ENCODE data around the gene ATXN1. TPM values are rescaled to one million over a fixed set of nuclear protein-coding genes. Genes with fewer than 3 reads are reported as not detected.
A peak's percentile ranks its signal among the peaks of the same experiment; 100 is the strongest.

ATXN1 gene
- total RNA-seq, 1 donor from 2014 or later: 71.2 TPM

DNA sequence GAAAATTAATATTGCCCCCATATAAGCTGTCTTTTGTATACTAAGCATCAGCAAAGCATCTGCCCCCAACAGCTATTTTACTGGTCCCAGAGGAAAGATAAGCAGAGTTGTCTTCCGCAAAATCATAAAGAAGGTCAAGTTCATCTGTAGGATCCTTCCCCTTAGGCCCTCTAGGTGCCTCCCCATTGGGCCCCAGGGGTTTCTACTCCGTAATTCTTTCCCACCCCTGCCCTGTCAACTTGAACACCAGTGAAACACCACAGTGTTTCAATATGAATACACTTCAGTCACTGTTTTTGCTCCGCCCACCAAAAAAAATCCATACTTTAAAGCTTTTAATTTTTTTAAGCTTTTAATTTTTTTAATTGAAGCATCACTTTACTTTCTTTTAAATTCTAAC, 159.2 kb downstream of the ATXN1 start:
- Histone ChIP-seq H3K4me1 (no peaks in the 10 kb centered on the region), H3K36me3 (no peaks in the 10 kb centered on the region), H3K27me3 (no peaks in the 10 kb centered on the region), H3K9me3 (no peaks in the 10 kb centered on the region), H3K4me3 (no peak overlapping the region), H3K27ac (no peak overlapping the region)
- DNase-seq (no peak), ATAC-seq (no peak)
- TF ChIP-seq, protein P1, sequence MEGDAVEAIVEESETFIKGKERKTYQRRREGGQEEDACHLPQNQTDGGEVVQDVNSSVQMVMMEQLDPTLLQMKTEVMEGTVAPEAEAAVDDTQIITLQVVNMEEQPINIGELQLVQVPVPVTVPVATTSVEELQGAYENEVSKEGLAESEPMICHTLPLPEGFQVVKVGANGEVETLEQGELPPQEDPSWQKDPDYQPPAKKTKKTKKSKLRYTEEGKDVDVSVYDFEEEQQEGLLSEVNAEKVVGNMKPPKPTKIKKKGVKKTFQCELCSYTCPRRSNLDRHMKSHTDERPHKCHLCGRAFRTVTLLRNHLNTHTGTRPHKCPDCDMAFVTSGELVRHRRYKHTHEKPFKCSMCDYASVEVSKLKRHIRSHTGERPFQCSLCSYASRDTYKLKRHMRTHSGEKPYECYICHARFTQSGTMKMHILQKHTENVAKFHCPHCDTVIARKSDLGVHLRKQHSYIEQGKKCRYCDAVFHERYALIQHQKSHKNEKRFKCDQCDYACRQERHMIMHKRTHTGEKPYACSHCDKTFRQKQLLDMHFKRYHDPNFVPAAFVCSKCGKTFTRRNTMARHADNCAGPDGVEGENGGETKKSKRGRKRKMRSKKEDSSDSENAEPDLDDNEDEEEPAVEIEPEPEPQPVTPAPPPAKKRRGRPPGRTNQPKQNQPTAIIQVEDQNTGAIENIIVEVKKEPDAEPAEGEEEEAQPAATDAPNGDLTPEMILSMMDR (IDR thresholded peaks at IDR 0.05): no peak
- intact Hi-C loops (cut with DNase I): no loop called here

DNA sequence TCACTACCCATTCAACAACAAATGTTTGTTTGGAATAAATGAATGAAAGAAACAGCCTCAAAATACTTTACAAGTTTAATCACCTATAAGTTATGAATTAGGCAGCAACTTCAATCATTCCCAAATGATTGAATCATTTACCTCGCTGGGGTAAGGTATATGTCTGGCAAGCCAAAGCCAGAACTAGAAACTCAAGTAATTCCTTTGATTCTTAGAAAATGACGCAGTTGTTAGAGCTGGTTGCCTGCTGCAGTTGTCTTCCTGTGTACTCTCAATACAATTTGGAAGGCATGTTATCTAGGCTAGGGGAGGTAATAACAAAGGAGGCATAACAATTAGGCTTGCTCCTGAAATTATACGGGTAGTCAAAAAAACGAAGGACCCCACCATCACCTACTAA, 160.6 kb downstream of the ATXN1 start:
- no peak overlapping the region for H3K27ac ChIP-seq
- ATAC-seq (no peak), DNase-seq (no peak)
- no peak overlapping the region for H3K4me3 ChIP-seq
- H3K27me3 ChIP-seq: no peaks in the 10 kb centered on the region
- TF ChIP-seq, protein P1 (IDR thresholded peaks at IDR 0.05): no peak
- H3K9me3 ChIP-seq: no peaks in the 10 kb centered on the region
- intact Hi-C loops (cut with DNase I): no loop called here
- no peaks in the 10 kb centered on the region for H3K36me3 ChIP-seq
- H3K4me1 ChIP-seq: no peaks in the 10 kb centered on the region

DNA sequence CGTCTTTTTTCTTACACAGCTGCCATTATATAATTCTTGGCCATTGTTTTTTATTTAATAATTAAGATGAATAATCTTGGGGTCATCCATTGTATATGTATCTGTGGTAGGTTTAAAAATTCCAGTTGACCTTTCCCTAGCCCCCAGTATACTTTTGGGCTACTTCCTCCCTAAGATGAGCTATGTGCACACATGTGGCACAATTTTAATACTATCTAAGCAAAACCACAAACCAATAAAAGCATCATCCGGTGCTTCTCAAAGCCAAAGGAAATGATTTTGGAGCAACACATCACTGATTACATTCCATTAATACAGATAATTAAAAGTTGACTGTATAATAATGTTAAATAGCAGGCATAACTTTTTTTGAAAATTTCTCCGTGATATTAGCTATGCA, 161.2 kb downstream of the ATXN1 start:
- no peak for DNase-seq
- no peaks in the 10 kb centered on the region for H3K36me3 ChIP-seq
- intact Hi-C loops (cut with DNase I): no loop called here
- no peak for ATAC-seq
- H3K9me3 ChIP-seq: no peaks in the 10 kb centered on the region
- H3K4me1 ChIP-seq: no peaks in the 10 kb centered on the region
- TF ChIP-seq, protein P1 (IDR thresholded peaks at IDR 0.05): no peak
- H3K27ac ChIP-seq: no peak overlapping the region
- no peaks in the 10 kb centered on the region for H3K27me3 ChIP-seq
- H3K4me3 ChIP-seq: no peak overlapping the region

DNA sequence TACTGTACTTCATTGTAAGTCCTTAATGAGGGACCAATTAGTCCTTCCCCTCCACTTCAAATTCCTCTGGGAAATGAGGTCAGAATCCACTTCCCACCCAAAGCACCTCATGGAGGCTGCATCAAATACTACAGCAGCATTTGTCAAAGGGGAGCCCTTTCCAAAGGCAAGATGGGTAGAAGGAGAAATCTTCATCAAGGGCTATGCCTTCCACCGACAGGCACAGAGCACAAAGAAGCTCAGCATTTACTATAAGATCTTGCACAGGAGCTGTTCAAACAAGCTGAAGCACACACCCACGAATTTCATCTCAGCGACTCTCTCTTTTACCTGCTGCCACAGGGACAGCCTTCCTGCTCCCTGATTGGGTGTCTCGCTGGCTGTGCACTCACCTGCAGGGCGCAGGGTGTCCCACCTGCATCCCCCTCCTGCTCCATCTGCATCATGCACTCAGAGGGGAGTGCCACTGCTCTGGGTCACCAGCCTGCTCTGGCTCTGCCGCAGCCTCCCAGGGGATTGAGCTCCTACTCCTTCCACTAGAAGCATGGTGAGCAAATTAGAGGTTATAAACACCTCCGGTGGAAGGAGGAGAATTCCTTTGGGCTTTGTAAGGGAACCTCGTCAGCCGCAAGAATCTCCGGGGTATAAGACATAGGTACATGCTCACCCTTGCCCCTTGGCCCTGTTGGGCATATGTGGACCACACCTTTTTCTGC, 164.5 kb downstream of the ATXN1 start:
- H3K9me3 ChIP-seq: no peaks in the 10 kb centered on the region
- peak; percentile 35 for ATAC-seq
- TF ChIP-seq, protein P1 (IDR thresholded peaks at IDR 0.05): no peak
- no peaks in the 10 kb centered on the region for H3K27me3 ChIP-seq
- intact Hi-C loops (cut with DNase I): no loop called here
- DNase-seq: no peak
- H3K36me3 ChIP-seq: no peaks in the 10 kb centered on the region
- H3K27ac ChIP-seq: no peak overlapping the region
- H3K4me1 ChIP-seq: no peaks in the 10 kb centered on the region
- H3K4me3 ChIP-seq: no peak overlapping the region

DNA sequence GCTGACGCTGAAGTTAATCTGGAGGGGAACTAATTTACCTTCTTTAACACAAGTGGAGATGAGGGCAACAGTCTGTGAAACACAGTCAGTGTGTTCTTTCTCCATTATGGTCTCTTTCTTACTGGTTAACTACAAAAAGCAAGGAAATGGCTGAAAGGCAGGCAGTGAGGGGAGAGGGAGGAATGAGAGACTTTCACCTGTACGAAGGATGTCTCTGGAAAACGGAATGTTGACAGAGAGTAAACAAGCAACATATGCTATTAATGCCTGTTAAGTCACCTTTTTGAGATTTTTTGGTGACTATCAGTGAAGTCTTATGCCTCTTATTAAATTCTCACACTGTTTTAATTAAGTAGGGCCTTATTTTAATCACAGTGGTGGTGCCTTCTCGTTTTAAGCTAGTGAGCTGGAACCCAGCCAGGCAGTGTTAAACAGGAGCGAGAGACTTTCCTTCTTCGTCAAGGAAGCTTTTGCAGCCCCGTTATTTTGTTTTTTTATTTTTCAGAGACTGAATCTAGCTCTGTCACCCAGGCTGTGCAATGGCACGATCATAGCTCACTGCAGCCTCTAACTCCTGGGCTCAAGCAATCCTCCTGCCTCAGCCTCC, 165.6 kb downstream of the ATXN1 start:
- H3K4me3 ChIP-seq: no peak overlapping the region
- no peaks in the 10 kb centered on the region for H3K36me3 ChIP-seq
- ATAC-seq: no peak
- H3K27ac ChIP-seq: no peak overlapping the region
- no peaks in the 10 kb centered on the region for H3K27me3 ChIP-seq
- H3K4me1 ChIP-seq: no peaks in the 10 kb centered on the region
- H3K9me3 ChIP-seq: no peaks in the 10 kb centered on the region
- intact Hi-C loops (cut with DNase I): no loop called here
- no peak for DNase-seq
- TF ChIP-seq, protein P1 (IDR thresholded peaks at IDR 0.05): no peak

Measured in upper lobe of right lung (tissue), 1 donor.